ENCODE data around the gene LTBP2.

LTBP2 gene

DNA sequence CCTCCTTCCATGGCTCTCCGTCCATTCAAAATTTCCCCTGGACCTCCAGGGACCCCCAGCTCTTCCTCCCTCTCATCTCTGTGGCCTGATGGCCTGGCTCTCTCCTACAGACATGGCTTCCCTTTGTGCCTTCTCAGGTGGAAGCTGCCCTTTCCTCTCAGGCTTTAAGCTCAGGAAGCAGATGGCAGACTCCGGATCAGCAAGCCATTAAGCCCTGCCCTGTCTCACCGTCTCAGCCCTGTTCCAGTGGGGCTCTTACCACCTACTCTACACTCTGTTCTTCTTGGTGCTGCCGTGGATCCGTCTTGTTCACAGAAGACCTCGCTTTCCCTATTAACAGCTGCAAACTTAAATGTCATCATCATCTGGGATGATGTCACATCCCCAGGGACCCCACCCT is 152.1 kb downstream of the LTBP2 start:
- ChIA-PET POLR2A (no interaction called here), CTCF (interaction anchor here (0.6 to 2.2 kb wide), 6 partner anchors 9 to 156 kb away, joined by 3 to 10 read pairs (median 6); no protein-coding TSS in a partner anchor)
- Histone ChIP-seq H3K36me3 (ENCODE audit: control insufficient read depth in 2 of 2, insufficient read depth in 1 of 2, low read length in 2 of 2) (no peaks in the 10 kb centered on the region), H3K4me3 (ENCODE audit: low read depth, low read length) (no peak overlapping the region), H3K4me1 (ENCODE audit: control insufficient read depth, insufficient read depth, low read length) (no peaks in the 10 kb centered on the region), H3K9me3 (ENCODE audit: control insufficient read depth, insufficient read depth, low read depth, low read length) (no peaks in the 10 kb centered on the region), H3K27ac (ENCODE audit: extremely low read depth, low read depth, low read length) (no peak overlapping the region)
- no peak for TF ChIP-seq ZFP69B (tag by site-specific recombination; IDR thresholded peaks at IDR 0.05)
- TF ChIP-seq, protein P1, sequence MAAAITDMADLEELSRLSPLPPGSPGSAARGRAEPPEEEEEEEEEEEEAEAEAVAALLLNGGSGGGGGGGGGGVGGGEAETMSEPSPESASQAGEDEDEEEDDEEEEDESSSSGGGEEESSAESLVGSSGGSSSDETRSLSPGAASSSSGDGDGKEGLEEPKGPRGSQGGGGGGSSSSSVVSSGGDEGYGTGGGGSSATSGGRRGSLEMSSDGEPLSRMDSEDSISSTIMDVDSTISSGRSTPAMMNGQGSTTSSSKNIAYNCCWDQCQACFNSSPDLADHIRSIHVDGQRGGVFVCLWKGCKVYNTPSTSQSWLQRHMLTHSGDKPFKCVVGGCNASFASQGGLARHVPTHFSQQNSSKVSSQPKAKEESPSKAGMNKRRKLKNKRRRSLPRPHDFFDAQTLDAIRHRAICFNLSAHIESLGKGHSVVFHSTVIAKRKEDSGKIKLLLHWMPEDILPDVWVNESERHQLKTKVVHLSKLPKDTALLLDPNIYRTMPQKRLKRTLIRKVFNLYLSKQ (tag by site-specific recombination; IDR thresholded peaks at IDR 0.05; ENCODE audit: borderline replicate concordance), result no peak
- TF ChIP-seq ZNF544 (tag by site-specific recombination; IDR thresholded peaks at IDR 0.05), result no peak
- TF ChIP-seq ZNF112 (tag by site-specific recombination; IDR thresholded peaks at IDR 0.05), result no peak
- TF ChIP-seq ZNF777 (tag by site-specific recombination; IDR thresholded peaks at IDR 0.05; ENCODE audit: borderline replicate concordance), result no peak
- no peak for TF ChIP-seq ZSCAN23 (tag by site-specific recombination; IDR thresholded peaks at IDR 0.05)
- no peak for TF ChIP-seq BCL11B (tag by site-specific recombination; IDR thresholded peaks at IDR 0.05; ENCODE audit: low read depth)
- no peak for TF ChIP-seq ZSCAN16 (tag by site-specific recombination; IDR thresholded peaks at IDR 0.05)
- TF ChIP-seq ZNF660 (tag by site-specific recombination; IDR thresholded peaks at IDR 0.05), result no peak
- no peak for TF ChIP-seq ZNF843 (tag by site-specific recombination; IDR thresholded peaks at IDR 0.05)
- TF ChIP-seq ZNF837 (tag by site-specific recombination; IDR thresholded peaks at IDR 0.05), result no peak
- TF ChIP-seq ZNF514 (tag by site-specific recombination; IDR thresholded peaks at IDR 0.05), result no peak
- TF ChIP-seq, protein P2, sequence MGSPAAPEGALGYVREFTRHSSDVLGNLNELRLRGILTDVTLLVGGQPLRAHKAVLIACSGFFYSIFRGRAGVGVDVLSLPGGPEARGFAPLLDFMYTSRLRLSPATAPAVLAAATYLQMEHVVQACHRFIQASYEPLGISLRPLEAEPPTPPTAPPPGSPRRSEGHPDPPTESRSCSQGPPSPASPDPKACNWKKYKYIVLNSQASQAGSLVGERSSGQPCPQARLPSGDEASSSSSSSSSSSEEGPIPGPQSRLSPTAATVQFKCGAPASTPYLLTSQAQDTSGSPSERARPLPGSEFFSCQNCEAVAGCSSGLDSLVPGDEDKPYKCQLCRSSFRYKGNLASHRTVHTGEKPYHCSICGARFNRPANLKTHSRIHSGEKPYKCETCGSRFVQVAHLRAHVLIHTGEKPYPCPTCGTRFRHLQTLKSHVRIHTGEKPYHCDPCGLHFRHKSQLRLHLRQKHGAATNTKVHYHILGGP (tag by site-specific recombination; IDR thresholded peaks at IDR 0.05), result no peak
- TF ChIP-seq, protein P3, sequence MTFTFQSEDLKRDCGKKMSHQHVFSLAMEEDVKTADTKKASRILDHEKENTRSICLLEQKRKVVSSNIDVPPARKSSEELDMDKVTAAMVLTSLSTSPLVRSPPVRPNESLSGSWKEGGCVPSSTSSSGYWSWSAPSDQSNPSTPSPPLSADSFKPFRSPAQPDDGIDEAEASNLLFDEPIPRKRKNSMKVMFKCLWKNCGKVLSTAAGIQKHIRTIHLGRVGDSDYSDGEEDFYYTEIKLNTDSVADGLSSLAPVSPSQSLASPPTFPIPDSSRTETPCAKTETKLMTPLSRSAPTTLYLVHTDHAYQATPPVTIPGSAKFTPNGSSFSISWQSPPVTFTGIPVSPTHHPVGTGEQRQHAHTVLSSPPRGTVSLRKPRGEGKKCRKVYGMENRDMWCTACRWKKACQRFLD (tag by site-specific recombination; IDR thresholded peaks at IDR 0.05), result no peak
- TF ChIP-seq ZFP37 (tag by site-specific recombination; IDR thresholded peaks at IDR 0.05), result no peak
- no peak for TF ChIP-seq ZBTB20 (tag by site-specific recombination; IDR thresholded peaks at IDR 0.05)
- TF ChIP-seq FEZF1 (tag by site-specific recombination; IDR thresholded peaks at IDR 0.05), result no peak
- no peak for TF ChIP-seq ZNF48 (tag by site-specific recombination; IDR thresholded peaks at IDR 0.05)

DNA sequence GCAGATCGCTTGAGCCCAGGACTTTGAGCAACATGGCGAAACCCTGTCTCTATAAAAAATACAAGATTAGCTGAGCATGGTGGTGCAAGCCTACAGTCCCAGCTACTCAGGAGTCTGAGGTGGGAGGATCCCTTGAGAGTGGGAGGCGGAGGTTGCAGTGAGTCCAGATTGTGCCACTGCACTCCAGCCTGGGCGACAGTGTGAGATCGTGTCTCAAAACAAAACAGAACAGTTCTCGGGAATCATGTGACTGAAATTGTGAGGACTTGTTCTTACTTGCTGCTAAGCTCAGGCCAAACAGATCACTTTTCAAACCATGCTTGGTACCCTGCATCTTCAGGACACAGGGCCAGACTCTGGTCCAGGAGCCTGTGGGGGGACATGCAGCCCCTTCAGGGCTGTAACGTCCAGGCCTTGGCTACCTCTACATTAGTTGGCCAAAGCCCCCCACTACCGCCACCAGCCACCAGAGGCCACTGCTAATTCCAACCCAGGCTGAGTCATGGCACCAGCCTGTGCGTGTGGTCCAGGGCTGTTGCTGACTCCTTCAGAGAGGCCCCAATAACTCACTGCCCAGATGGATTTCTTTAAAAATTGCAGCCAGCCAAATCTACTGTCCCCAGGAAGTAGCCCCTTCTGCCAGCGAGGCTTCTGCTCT is 152.6 kb downstream of the LTBP2 start:
- H3K4me3 ChIP-seq (ENCODE audit: low read depth, low read length), result no peak overlapping the region
- H3K27ac ChIP-seq (ENCODE audit: extremely low read depth, low read depth, low read length), result no peak overlapping the region
- no peaks in the 10 kb centered on the region for H3K9me3 ChIP-seq (ENCODE audit: control insufficient read depth, insufficient read depth, low read depth, low read length)
- POLR2A ChIA-PET, result no interaction called here
- H3K36me3 ChIP-seq (ENCODE audit: control insufficient read depth in 2 of 2, insufficient read depth in 1 of 2, low read length in 2 of 2), result no peaks in the 10 kb centered on the region
- H3K4me1 ChIP-seq (ENCODE audit: control insufficient read depth, insufficient read depth, low read length), result no peaks in the 10 kb centered on the region
- CTCF ChIA-PET, result interaction anchor here (0.5 to 2.2 kb wide), 11 partner anchors 8 to 156 kb away, joined by 3 to 10 read pairs (median 4); no protein-coding TSS in a partner anchor
- TF ChIP-seq ZNF112 (tag by site-specific recombination; IDR thresholded peaks at IDR 0.05) (no peak), ZNF266 (tag by site-specific recombination; IDR thresholded peaks at IDR 0.05; ENCODE audit: low read depth) (no peak), ZSCAN30 (tag by site-specific recombination; IDR thresholded peaks at IDR 0.05) (no peak), ZNF48 (tag by site-specific recombination; IDR thresholded peaks at IDR 0.05) (no peak), ZFHX2 (tag by site-specific recombination; conservative IDR thresholded peaks at IDR 0.05) (peak; percentile 72), ZNF133 (tag by site-specific recombination; IDR thresholded peaks at IDR 0.05) (no peak), ZNF670 (tag by site-specific recombination; IDR thresholded peaks at IDR 0.05; ENCODE audit: low read depth) (no peak), ZNF596 (tag by site-specific recombination; IDR thresholded peaks at IDR 0.05) (no peak), ZNF140 (tag by site-specific recombination; IDR thresholded peaks at IDR 0.05) (no peak), ZNF37A (tag by site-specific recombination; IDR thresholded peaks at IDR 0.05) (no peak), ZNF561 (tag by site-specific recombination; IDR thresholded peaks at IDR 0.05; ENCODE audit: borderline replicate concordance) (no peak), EGR2 (tag by site-specific recombination; IDR thresholded peaks at IDR 0.05; ENCODE audit: low read depth) (0 out of 2 replicates have a peak, but pooled peaks have one; percentile 34)
- TF ChIP-seq, protein P4, sequence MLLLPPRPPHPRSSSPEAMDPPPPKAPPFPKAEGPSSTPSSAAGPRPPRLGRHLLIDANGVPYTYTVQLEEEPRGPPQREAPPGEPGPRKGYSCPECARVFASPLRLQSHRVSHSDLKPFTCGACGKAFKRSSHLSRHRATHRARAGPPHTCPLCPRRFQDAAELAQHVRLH (tag by site-specific recombination; IDR thresholded peaks at IDR 0.05), result no peak
- TF ChIP-seq, protein P5, sequence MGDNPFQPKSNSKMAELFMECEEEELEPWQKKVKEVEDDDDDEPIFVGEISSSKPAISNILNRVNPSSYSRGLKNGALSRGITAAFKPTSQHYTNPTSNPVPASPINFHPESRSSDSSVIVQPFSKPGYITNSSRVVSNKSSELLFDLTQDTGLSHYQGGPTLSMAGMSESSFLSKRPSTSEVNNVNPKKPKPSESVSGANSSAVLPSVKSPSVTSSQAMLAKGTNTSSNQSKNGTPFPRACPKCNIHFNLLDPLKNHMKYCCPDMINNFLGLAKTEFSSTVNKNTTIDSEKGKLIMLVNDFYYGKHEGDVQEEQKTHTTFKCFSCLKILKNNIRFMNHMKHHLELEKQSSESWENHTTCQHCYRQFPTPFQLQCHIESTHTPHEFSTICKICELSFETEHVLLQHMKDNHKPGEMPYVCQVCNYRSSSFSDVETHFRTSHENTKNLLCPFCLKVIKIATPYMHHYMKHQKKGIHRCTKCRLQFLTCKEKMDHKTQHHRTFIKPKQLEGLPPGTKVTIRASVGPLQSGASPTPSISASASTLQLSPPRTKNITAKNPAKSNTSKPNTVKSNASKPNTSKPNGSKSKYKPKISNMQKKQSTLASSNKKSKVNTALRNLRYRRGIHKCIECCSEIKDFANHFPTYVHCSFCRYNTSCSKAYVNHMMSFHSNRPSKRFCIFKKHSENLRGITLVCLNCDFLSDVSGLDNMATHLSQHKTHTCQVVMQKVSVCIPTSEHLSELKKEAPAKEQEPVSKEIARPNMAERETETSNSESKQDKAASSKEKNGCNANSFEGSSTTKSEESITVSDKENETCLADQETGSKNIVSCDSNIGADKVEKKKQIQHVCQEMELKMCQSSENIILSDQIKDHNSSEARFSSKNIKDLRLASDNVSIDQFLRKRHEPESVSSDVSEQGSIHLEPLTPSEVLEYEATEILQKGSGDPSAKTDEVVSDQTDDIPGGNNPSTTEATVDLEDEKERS (tag by site-specific recombination; IDR thresholded peaks at IDR 0.05), result no peak
